COLO829 (cell line): ENCODE data around the gene POU6F2.

Experiments used
- DNase-seq: peaks from one replicate; pipeline ENCODE4 v3.0.0; 2012; ENCODE audit warnings: low spot score

POU6F2 gene

GRCh38 chr7:39128287-39128843 is 150.7 kb downstream of the POU6F2 start:
- no peak for DNase-seq

GRCh38 chr7:39130274-39130673 is 152.6 kb downstream of the POU6F2 start:
- DNase-seq: no peak

GRCh38 chr7:39130857-39131526 is 153.3 kb downstream of the POU6F2 start:
- no peak for DNase-seq

- DNase-seq: no peak
Measured at GRCh38 chr7:39132306-39132705, 154.6 kb downstream of the POU6F2 start.

- DNase-seq: no peak
Measured at GRCh38 chr7:39133088-39133487, 155.4 kb downstream of the POU6F2 start.

GRCh38 chr7:39137480-39137879 is 159.8 kb downstream of the POU6F2 start:
- no peak for DNase-seq

- DNase-seq: no peak
Measured at GRCh38 chr7:39142750-39143149, 165.0 kb downstream of the POU6F2 start.

GRCh38 chr7:39144420-39144819 is 166.7 kb downstream of the POU6F2 start:
- DNase-seq: no peak

- no peak for DNase-seq
Measured at GRCh38 chr7:39145283-39145682, 167.6 kb downstream of the POU6F2 start.

- no peak for DNase-seq
Measured at GRCh38 chr7:39145935-39146334, 168.2 kb downstream of the POU6F2 start.

- DNase-seq: no peak
Measured at GRCh38 chr7:39152701-39153100, 175.0 kb downstream of the POU6F2 start.

GRCh38 chr7:39153113-39153512 is 175.4 kb downstream of the POU6F2 start:
- DNase-seq: no peak

GRCh38 chr7:39153647-39154046 is 175.9 kb downstream of the POU6F2 start:
- no peak for DNase-seq

GRCh38 chr7:39154815-39155214 is 177.1 kb downstream of the POU6F2 start:
- no peak for DNase-seq

GRCh38 chr7:39158367-39158766 is 180.7 kb downstream of the POU6F2 start:
- no peak for DNase-seq

- no peak for DNase-seq
Measured at GRCh38 chr7:39161903-39162302, 184.2 kb downstream of the POU6F2 start.

- no peak for DNase-seq
Measured at GRCh38 chr7:39164887-39165286, 187.2 kb downstream of the POU6F2 start.

GRCh38 chr7:39168403-39169098 is 190.8 kb downstream of the POU6F2 start:
- no peak for DNase-seq

GRCh38 chr7:39172137-39172536 is 194.4 kb downstream of the POU6F2 start:
- DNase-seq: no peak

GRCh38 chr7:39181398-39181797 is 203.7 kb downstream of the POU6F2 start:
- DNase-seq: no peak

- DNase-seq: no peak
Measured at GRCh38 chr7:39183796-39184195, 206.1 kb downstream of the POU6F2 start.

GRCh38 chr7:39184391-39184790 is 206.7 kb downstream of the POU6F2 start:
- peak; percentile 18 for DNase-seq

- no peak for DNase-seq
Measured at GRCh38 chr7:39186131-39186530, 208.4 kb downstream of the POU6F2 start.

GRCh38 chr7:39186671-39187070 is 209.0 kb downstream of the POU6F2 start:
- no peak for DNase-seq
